Ishikawa (cell line): ENCODE measurements around the gene LITAF.

Experiments
- CEBPB ChIP-seq: IDR thresholded peaks from 2 replicates; pipeline ENCODE4 v1.6.1; 2012
- EGR1 ChIP-seq: IDR thresholded peaks from 2 replicates; pipeline ENCODE4 v1.6.1; 2012
- EP300 ChIP-seq: IDR thresholded peaks from 2 replicates; pipeline ENCODE4 v1.6.1; 2012; ENCODE audit warnings: borderline replicate concordance
- FOXM1 ChIP-seq: IDR thresholded peaks from 2 replicates; pipeline ENCODE4 v1.6.1; 2012; ENCODE audit warnings: low read depth, borderline replicate concordance
- NFIC ChIP-seq: IDR thresholded peaks from 2 replicates; pipeline ENCODE4 v1.6.1; 2012
- YY1 ChIP-seq: IDR thresholded peaks from 2 replicates; pipeline ENCODE4 v1.6.1; 2012; ENCODE audit warnings: low read depth
- ZBTB7A ChIP-seq: IDR thresholded peaks from 2 replicates; pipeline ENCODE4 v1.6.1; 2012; ENCODE audit warnings: low read depth
- TF ChIP-seq, protein P1 (sequence below): IDR thresholded peaks from 2 replicates; pipeline ENCODE4 v1.6.1; 2012
- TF ChIP-seq, protein P2 (sequence below): IDR thresholded peaks from 2 replicates; pipeline ENCODE4 v1.6.1; 2012; ENCODE audit warnings: low read depth, mild to moderate bottlenecking

DNA sequence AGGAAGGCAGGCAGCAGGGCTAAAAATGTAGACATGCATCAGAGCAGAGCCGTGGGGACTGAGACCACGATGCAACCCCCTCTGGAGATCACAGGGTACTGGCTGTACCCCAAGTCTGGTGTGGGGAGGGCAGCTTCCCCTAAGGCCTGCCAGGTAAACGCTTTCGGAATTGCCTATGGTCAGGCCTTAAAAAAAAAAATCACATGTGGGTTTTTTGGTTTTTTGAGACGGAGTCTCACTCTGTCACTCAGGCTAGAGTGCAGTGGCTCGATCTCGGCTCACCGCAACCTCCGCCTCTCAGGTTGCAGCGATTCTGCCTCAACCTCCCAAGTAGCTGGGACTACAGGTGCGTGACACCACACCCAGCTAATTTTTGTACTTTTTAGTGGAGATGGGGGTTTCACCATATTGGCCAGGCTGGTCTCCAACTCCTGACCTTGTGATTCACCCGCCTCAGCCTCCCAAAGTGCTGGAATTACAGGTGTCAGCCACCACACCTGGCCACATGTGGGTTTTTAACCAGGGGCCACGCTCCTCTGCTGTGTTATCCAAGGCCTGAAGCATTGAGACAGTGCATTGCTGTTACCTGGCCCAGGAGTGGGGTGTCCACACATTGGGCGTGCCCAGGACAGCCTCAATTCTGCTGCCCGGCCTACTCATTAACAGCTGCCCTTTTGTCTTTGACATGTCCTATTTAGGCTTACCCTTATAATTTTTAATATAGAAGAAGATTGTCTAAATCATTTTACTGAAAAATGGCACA lies 50.4 kb downstream of the LITAF start:
- TF ChIP-seq, protein P1, sequence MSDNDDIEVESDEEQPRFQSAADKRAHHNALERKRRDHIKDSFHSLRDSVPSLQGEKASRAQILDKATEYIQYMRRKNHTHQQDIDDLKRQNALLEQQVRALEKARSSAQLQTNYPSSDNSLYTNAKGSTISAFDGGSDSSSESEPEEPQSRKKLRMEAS, result no peak
- TF ChIP-seq CEBPB (no peak), NFIC (no peak), YY1 (no peak), EGR1 (no peak), EP300 (no peak), ZBTB7A (no peak), FOXM1 (no peak)
- TF ChIP-seq, protein P2, sequence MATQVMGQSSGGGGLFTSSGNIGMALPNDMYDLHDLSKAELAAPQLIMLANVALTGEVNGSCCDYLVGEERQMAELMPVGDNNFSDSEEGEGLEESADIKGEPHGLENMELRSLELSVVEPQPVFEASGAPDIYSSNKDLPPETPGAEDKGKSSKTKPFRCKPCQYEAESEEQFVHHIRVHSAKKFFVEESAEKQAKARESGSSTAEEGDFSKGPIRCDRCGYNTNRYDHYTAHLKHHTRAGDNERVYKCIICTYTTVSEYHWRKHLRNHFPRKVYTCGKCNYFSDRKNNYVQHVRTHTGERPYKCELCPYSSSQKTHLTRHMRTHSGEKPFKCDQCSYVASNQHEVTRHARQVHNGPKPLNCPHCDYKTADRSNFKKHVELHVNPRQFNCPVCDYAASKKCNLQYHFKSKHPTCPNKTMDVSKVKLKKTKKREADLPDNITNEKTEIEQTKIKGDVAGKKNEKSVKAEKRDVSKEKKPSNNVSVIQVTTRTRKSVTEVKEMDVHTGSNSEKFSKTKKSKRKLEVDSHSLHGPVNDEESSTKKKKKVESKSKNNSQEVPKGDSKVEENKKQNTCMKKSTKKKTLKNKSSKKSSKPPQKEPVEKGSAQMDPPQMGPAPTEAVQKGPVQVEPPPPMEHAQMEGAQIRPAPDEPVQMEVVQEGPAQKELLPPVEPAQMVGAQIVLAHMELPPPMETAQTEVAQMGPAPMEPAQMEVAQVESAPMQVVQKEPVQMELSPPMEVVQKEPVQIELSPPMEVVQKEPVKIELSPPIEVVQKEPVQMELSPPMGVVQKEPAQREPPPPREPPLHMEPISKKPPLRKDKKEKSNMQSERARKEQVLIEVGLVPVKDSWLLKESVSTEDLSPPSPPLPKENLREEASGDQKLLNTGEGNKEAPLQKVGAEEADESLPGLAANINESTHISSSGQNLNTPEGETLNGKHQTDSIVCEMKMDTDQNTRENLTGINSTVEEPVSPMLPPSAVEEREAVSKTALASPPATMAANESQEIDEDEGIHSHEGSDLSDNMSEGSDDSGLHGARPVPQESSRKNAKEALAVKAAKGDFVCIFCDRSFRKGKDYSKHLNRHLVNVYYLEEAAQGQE, result no peak
